ENCODE data around the gene INCENP. TPM values are rescaled to one million over a fixed set of nuclear protein-coding genes. Genes with fewer than 3 reads are reported as not detected.

The INCENP gene
- total RNA-seq, 2 experiments from 2014 or later, result 103 to 183 TPM

GRCh38 chr11:62146476-62147200 lies 22.8 kb downstream of the INCENP start:
- TF ChIP-seq EZH2phosphoT487 (IDR thresholded peaks at IDR 0.05; ENCODE audit: borderline replicate concordance, low read depth, low read length) (no peak), CTCF (conservative IDR thresholded peaks at IDR 0.05; ENCODE audit: low read length) (no peak)
- Histone ChIP-seq H3K9me3 (ENCODE audit: low read length) (no peaks in the 10 kb centered on the region), H3K4me2 (ENCODE audit: low read length) (no peak overlapping the region), H3K36me3 (ENCODE audit: insufficient read depth, low read length) (peaks cover 100% of the 10 kb centered on the region), H3K79me2 (ENCODE audit: insufficient read depth, low read depth, low read length) (no peaks in the 10 kb centered on the region), H3K4me3 (ENCODE audit: low read depth, low read length, poor library complexity, severe bottlenecking) (no peak overlapping the region), H4K20me1 (ENCODE audit: insufficient read depth, low read length) (no peaks in the 10 kb centered on the region; the same call in 1 of the 2 replicates), H2AFZ (ENCODE audit: low read length) (no peak overlapping the region), H3K27ac (ENCODE audit: low read depth, low read length, poor library complexity, severe bottlenecking) (no peak overlapping the region), H3K9me2 (ENCODE audit: insufficient read depth, low read length) (no peaks in the 10 kb centered on the region), H3K4me1 (ENCODE audit: insufficient read depth, low read length, poor library complexity, severe bottlenecking) (no peaks in the 10 kb centered on the region)
- no TSS peak for BruUV-seq (replicated peaks)
- ChIA-PET CTCF (ENCODE audit: unreplicated experiment) (no interaction called here), POLR2A (interaction anchor here (0.5 to 0.6 kb wide), 2 partner anchors 339 to 1351 kb away, joined by 4 read pairs; no protein-coding TSS in a partner anchor)
- intact Hi-C loops (cut with micrococcal nuclease; ENCODE audit: unreplicated experiment), result no loop called here
- no peak for DNase-seq (ENCODE audit: low spot score)

- no peaks in the 10 kb centered on the region for H3K9me2 ChIP-seq (ENCODE audit: insufficient read depth, low read length)
- peaks cover 99% of the 10 kb centered on the region for H3K36me3 ChIP-seq (ENCODE audit: insufficient read depth, low read length)
- no peak overlapping the region for H2AFZ ChIP-seq (ENCODE audit: low read length)
- ChIA-PET POLR2A (interaction anchor here (0.5 kb wide), 1 partner anchor 338 kb away, joined by 4 read pairs; no protein-coding TSS in a partner anchor), CTCF (ENCODE audit: unreplicated experiment) (no interaction called here)
- H3K4me3 ChIP-seq (ENCODE audit: low read depth, low read length, poor library complexity, severe bottlenecking), result no peak overlapping the region
- H3K4me2 ChIP-seq (ENCODE audit: low read length), result no peak overlapping the region
- H3K4me1 ChIP-seq (ENCODE audit: insufficient read depth, low read length, poor library complexity, severe bottlenecking), result no peaks in the 10 kb centered on the region
- no TSS peak for BruUV-seq (replicated peaks)
- no peaks in the 10 kb centered on the region for H3K79me2 ChIP-seq (ENCODE audit: insufficient read depth, low read depth, low read length)
- TF ChIP-seq CTCF (conservative IDR thresholded peaks at IDR 0.05; ENCODE audit: low read length) (0 out of 2 replicates have a peak, but pooled peaks have one; percentile 13), EZH2phosphoT487 (IDR thresholded peaks at IDR 0.05; ENCODE audit: borderline replicate concordance, low read depth, low read length) (no peak)
- DNase-seq (ENCODE audit: low spot score), result no peak
- intact Hi-C loops (cut with micrococcal nuclease; ENCODE audit: unreplicated experiment), result no loop called here
- H3K9me3 ChIP-seq (ENCODE audit: low read length), result no peaks in the 10 kb centered on the region
- H3K27ac ChIP-seq (ENCODE audit: low read depth, low read length, poor library complexity, severe bottlenecking), result no peak overlapping the region
- H4K20me1 ChIP-seq (ENCODE audit: insufficient read depth, low read length), result no peaks in the 10 kb centered on the region; the same call in 1 of the 2 replicates
Observed at GRCh38 chr11:62147545-62147944, 23.7 kb downstream of the INCENP start.

Data from OCI-LY7 (cell line).